CD14-positive monocyte (primary cell): Measurements from ENCODE around the gene TRAF1. TPM values are rescaled to one million over a fixed set of nuclear protein-coding genes. Genes with fewer than 3 reads are reported as not detected.

ENCODE experiments used
- DNase-seq, 3 donors: peaks; one replicate each; pipeline ENCODE4 v3.0.0-alpha.2; 2011 to 2022
- H2AFZ ChIP-seq: 2 replicates; pipeline ENCODE4 v1.6.0; 2012; ENCODE audit warnings: mild to moderate bottlenecking, low read depth, low read length, inconsistent platforms; ENCODE audit not compliant: insufficient read depth, poor library complexity, severe bottlenecking
- H3K27ac ChIP-seq, 2 donors: 1 replicate in 1 of 2; 2 replicates in 1 of 2; pipeline ENCODE4 v1.5.1; 2012 to 2013; ENCODE audit warnings: low read length in 2 of 2, control low read depth in 1 of 2, inconsistent platforms in 1 of 2, low read depth in 1 of 2, mild to moderate bottlenecking in 1 of 2
- H3K27me3 ChIP-seq, 2 donors: one replicate each; pipeline versions ENCODE4 v1.6.0 to v1.6.1; 2011 to 2013; ENCODE audit warnings: low read length in 2 of 2; ENCODE audit not compliant: control insufficient read depth in 2 of 2, insufficient read depth in 2 of 2
- H3K36me3 ChIP-seq, 2 donors: replicated peaks in 1 of 2; 1 replicate in 1 of 2; 2 replicates in 1 of 2; pipeline versions ENCODE4 v1.5.1 to v1.6.1; 2012 to 2013; ENCODE audit warnings: low read length in 2 of 2, control low read depth in 1 of 2, inconsistent platforms in 1 of 2, mild to moderate bottlenecking in 1 of 2; ENCODE audit not compliant: insufficient read depth in 2 of 2, control insufficient read depth in 1 of 2
- H3K4me1 ChIP-seq, 2 donors: 1 replicate in 1 of 2; 2 replicates in 1 of 2; pipeline versions ENCODE4 v1.5.1 to v1.6.1; 2012 to 2013; ENCODE audit warnings: low read length in 2 of 2, control low read depth in 1 of 2, inconsistent platforms in 1 of 2, mild to moderate bottlenecking in 1 of 2, moderate library complexity in 1 of 2; ENCODE audit not compliant: insufficient read depth in 2 of 2, control insufficient read depth in 1 of 2
- H3K4me2 ChIP-seq: replicated peaks from 2 replicates; pipeline ENCODE3; 2012; ENCODE audit warnings: low read length, moderate library complexity, mild to moderate bottlenecking; ENCODE audit not compliant: poor library complexity, severe bottlenecking; ENCODE audit errors: extremely low read depth
- H3K4me3 ChIP-seq, 3 experiments: fragments of 200-600 bp in 1 of 3; sonication (generic) in 1 of 3; replicated peaks in 1 of 3; 1 replicate in 2 of 3; 2 replicates in 1 of 3; pipeline ENCODE4 v1.5.1; 2011 to 2013; ENCODE audit warnings: low read length in 3 of 3, mild to moderate bottlenecking in 3 of 3, control low read depth in 2 of 3, low read depth in 2 of 3, inconsistent platforms in 1 of 3, moderate library complexity in 1 of 3
- H3K79me2 ChIP-seq: 2 replicates; pipeline ENCODE4 v1.6.0; 2012; ENCODE audit warnings: mild to moderate bottlenecking, control low read depth, inconsistent platforms, low read length, moderate library complexity; ENCODE audit not compliant: insufficient read depth
- H3K9ac ChIP-seq: 2 replicates; pipeline ENCODE4 v1.6.0; 2017; ENCODE audit warnings: low read length, mild to moderate bottlenecking; ENCODE audit not compliant: insufficient read depth, poor library complexity, severe bottlenecking
- H3K9me3 ChIP-seq, 2 donors: replicated peaks in 1 of 2; 1 replicate in 1 of 2; 2 replicates in 1 of 2; pipeline versions ENCODE4 v1.5.1 to v1.6.1; 2012 to 2013; ENCODE audit warnings: low read length in 2 of 2, control low read depth in 1 of 2; ENCODE audit not compliant: control insufficient read depth in 1 of 2, insufficient read depth in 1 of 2
- H4K20me1 ChIP-seq: 2 replicates; pipeline ENCODE4 v1.6.0; 2012; ENCODE audit warnings: mild to moderate bottlenecking, low read length, control low read depth, moderate library complexity; ENCODE audit not compliant: insufficient read depth
- H3K27ac Mint-ChIP-seq, 7 donors: one replicate each; pipeline ENCODE4 v1.8.0; 2020; ENCODE audit warnings: mild to moderate bottlenecking in 7 of 7, mixed read lengths in 7 of 7, moderate library complexity in 6 of 7, inconsistent platforms in 2 of 7
- H3K27me3 Mint-ChIP-seq, 3 donors: one replicate each; pipeline ENCODE4 v1.8.0; 2021 to 2022; ENCODE audit warnings: low read depth in 3 of 3, mild to moderate bottlenecking in 3 of 3, mixed read lengths in 3 of 3, moderate library complexity in 3 of 3, inconsistent platforms in 1 of 3
- H3K36me3 Mint-ChIP-seq, 2 donors: one replicate each; pipeline ENCODE4 v1.8.0; 2020; ENCODE audit warnings: mixed read lengths in 2 of 2, inconsistent platforms in 1 of 2, mild to moderate bottlenecking in 1 of 2
- H3K4me1 Mint-ChIP-seq: one replicate; pipeline ENCODE4 v1.8.0; 2020; ENCODE audit warnings: mild to moderate bottlenecking, mixed read lengths
- H3K4me3 Mint-ChIP-seq, 2 donors: one replicate each; pipeline ENCODE4 v1.8.0; 2020; ENCODE audit warnings: mild to moderate bottlenecking in 2 of 2, mixed read lengths in 2 of 2, moderate library complexity in 1 of 2
- H3K9me3 Mint-ChIP-seq, 7 donors: one replicate each; pipeline ENCODE4 v1.8.0; 2020 to 2022; ENCODE audit warnings: mixed read lengths in 7 of 7, mild to moderate bottlenecking in 6 of 7, moderate library complexity in 6 of 7, inconsistent platforms in 2 of 7
- CTCF ChIP-seq: fragments of 200-600 bp; IDR thresholded peaks from one replicate; pipeline ENCODE4 v1.8.0; 2022; ENCODE audit warnings: antibody characterized with exemption, mild to moderate bottlenecking
- WGBS: methylation state at CpG from one replicate; pipeline ENCODE4 v1.1.5; 2013; ENCODE audit warnings: missing lambda C conversion rate; ENCODE audit not compliant: insufficient coverage; 5-methylcytosine and 5-hydroxymethylcytosine counted together
- intact Hi-C, 2 donors: fragments of 100-400 bp; cut with micrococcal nuclease; formaldehyde crosslinking; loops; one replicate each; pipeline versions ENCODE4 v1.15.0 to v1.15.1; 2023
- polyA plus RNA-seq, 3 donors: library from polyadenylated mRNA; depleted of rRNA in 1 of 3; unstranded in 2 of 3; stranded (reverse) in 1 of 3; fragments of 300-500 nt in 2 of 3; fragments of >200 nt in 1 of 3; fragmentation: Illumina TruSeq in 2 of 3; gene quantifications; 1 replicate in 2 of 3; 2 replicates in 1 of 3; pipeline ENCODE4 v1.2.3, GENCODE V29; 2012 to 2021

The TRAF1 gene
- polyA plus RNA-seq, 3 donors = 0.15 to 22.8 (median 0.74) TPM

GRCh38 chr9:120929229-120929791 is 2.7 kb upstream of the TRAF1 start:
- Mint-ChIP-seq H3K4me3 (peak overlapping the region; percentile 63 to 65), H3K9me3 (no peaks in the 10 kb centered on the region), H3K27me3 (peaks cover 0 to 2% (median 1%) of the 10 kb centered on the region in 3 donors), H3K36me3 (peaks cover 4 to 9% of the 10 kb centered on the region in 2 donors), H3K27ac (peak overlapping the region; percentile 54 to 89 (median 85)), H3K4me1 (peaks cover 77% of the 10 kb centered on the region)
- TF ChIP-seq CTCF = no peak
- Histone ChIP-seq H3K9me3 (no peaks in the 10 kb centered on the region), H3K9ac (peak overlapping the region; percentile 92), H3K36me3 (no peaks in the 10 kb centered on the region), H3K4me2 (peak overlapping the region; percentile 96), H3K4me3 (peak overlapping the region; percentile 37 to 85 (median 70)), H4K20me1 (no peaks in the 10 kb centered on the region), H3K27ac (peak overlapping the region; percentile 74 to 97), H3K4me1 (peaks cover 76 to 91% of the 10 kb centered on the region in 2 donors), H3K79me2 (peaks cover 5% of the 10 kb centered on the region), H2AFZ (peak overlapping the region; percentile 84), H3K27me3 (no peaks in the 10 kb centered on the region)
- 6% methylated on average over 17 of the region's 26 CpGs for WGBS
- no peak for DNase-seq
- intact Hi-C loops = loop anchor here (5.0 kb wide), 2 partner anchors 52 to 193 kb away; partner anchors contain the start of gene PHF19 (in 1 of the 2)

GRCh38 chr9:120928483-120929228 is 2.1 kb upstream of the TRAF1 start:
- Mint-ChIP-seq H3K27me3 (peaks cover 0 to 2% (median 0%) of the 10 kb centered on the region in 3 donors), H3K4me3 (peak overlapping the region; percentile 84 to 95), H3K9me3 (no peaks in the 10 kb centered on the region), H3K36me3 (peaks cover 4 to 9% of the 10 kb centered on the region in 2 donors), H3K27ac (peak overlapping the region in 6 of 7 donors; percentile 81 to 92 (median 87)), H3K4me1 (peaks cover 71% of the 10 kb centered on the region)
- intact Hi-C loops = loop anchor here (5.0 kb wide), 2 partner anchors 51 to 194 kb away; partner anchors contain the start of gene PHF19 (in 1 of the 2)
- peaks cover 5% of the 10 kb centered on the region for H3K79me2 ChIP-seq
- H3K36me3 ChIP-seq = no peaks in the 10 kb centered on the region
- no peaks in the 10 kb centered on the region for H3K27me3 ChIP-seq
- peak; percentile 53 to 68 (median 64) for DNase-seq
- peak overlapping the region; percentile 84 for H2AFZ ChIP-seq
- TF ChIP-seq CTCF = no peak
- peak overlapping the region; percentile 59 to 85 (median 70) for H3K4me3 ChIP-seq
- H3K4me1 ChIP-seq = peaks cover 70 to 85% of the 10 kb centered on the region in 2 donors
- H3K27ac ChIP-seq = peak overlapping the region; percentile 74 to 97
- H4K20me1 ChIP-seq = no peaks in the 10 kb centered on the region
- WGBS = under 1% methylated on average over 67 of the region's 73 CpGs
- H3K4me2 ChIP-seq = peak overlapping the region; percentile 96
- H3K9me3 ChIP-seq = no peaks in the 10 kb centered on the region
- H3K9ac ChIP-seq = peak overlapping the region; percentile 92
